ENCODE results near the gene CARHSP1. TPM values are rescaled to one million over a fixed set of nuclear protein-coding genes. Genes with fewer than 3 reads are reported as not detected.
A peak's percentile ranks its signal among the peaks of the same experiment; 100 is the strongest.

The CARHSP1 gene
- total and polyA plus RNA-seq, 2 experiments from 2014 or later: 129 to 150 TPM

GRCh38 chr16:8848939-8849391 is 19.8 kb downstream of the CARHSP1 start:
- TF ChIP-seq EZH2 (IDR thresholded peaks at IDR 0.05; ENCODE audit: insufficient read depth, poor library complexity, severe bottlenecking) (no peak), EZH2phosphoT487 (IDR thresholded peaks at IDR 0.05; ENCODE audit: insufficient read depth, low read depth) (no peak)
- peak overlapping the region; percentile 50 for H3K4me2 ChIP-seq (ENCODE audit: unreplicated experiment)
- H3K36me3 ChIP-seq (ENCODE audit: low read depth): peaks cover 11% of the 10 kb centered on the region; the same call in 1 of the 2 replicates
- 17 to 20% methylated on average over 8 of the region's 8 CpGs for WGBS, 2 experiments (ENCODE audit: low coverage in 1 of 2, low lambda C conversion rate in 2 of 2, missing lambda C conversion rate in 2 of 2)
- H3F3A ChIP-seq (ENCODE audit: insufficient read depth): peaks cover 78% of the 10 kb centered on the region
- no peaks in the 10 kb centered on the region; the same call in 1 of the 2 replicates for H4K20me1 ChIP-seq (ENCODE audit: insufficient read depth)
- no peaks in the 10 kb centered on the region for H3K27me3 ChIP-seq (replicated peaks; ENCODE audit: insufficient read depth)
- H3K9me2 ChIP-seq (ENCODE audit: insufficient read depth): no peaks in the 10 kb centered on the region
- DNase-seq: peak; percentile 94
- peaks cover 26% of the 10 kb centered on the region for H3K4me1 ChIP-seq (ENCODE audit: insufficient read depth)
- peak overlapping the region; percentile 84 for H3K27ac ChIP-seq
- H3K4me3 ChIP-seq: no peak overlapping the region
- H2AFZ ChIP-seq: no peak overlapping the region
- H3K9ac ChIP-seq: peak overlapping the region; percentile 59
- in situ Hi-C loops (cut with MboI): no loop called here
- H3K9me3 ChIP-seq (ENCODE audit: low read depth): no peaks in the 10 kb centered on the region
- H3K79me2 ChIP-seq (ENCODE audit: insufficient read depth): peaks cover 44% of the 10 kb centered on the region

GRCh38 chr16:8848231-8848938 is 20.4 kb downstream of the CARHSP1 start:
- Histone ChIP-seq H3F3A (ENCODE audit: insufficient read depth) (peaks cover 76% of the 10 kb centered on the region), H2AFZ (no peak overlapping the region), H3K4me2 (ENCODE audit: unreplicated experiment) (peak overlapping the region; percentile 19), H3K9me3 (ENCODE audit: low read depth) (no peaks in the 10 kb centered on the region), H4K20me1 (ENCODE audit: insufficient read depth) (no peaks in the 10 kb centered on the region; the same call in 1 of the 2 replicates), H3K27ac (peak overlapping the region; percentile 84), H3K27me3 (replicated peaks; ENCODE audit: insufficient read depth) (no peaks in the 10 kb centered on the region), H3K79me2 (ENCODE audit: insufficient read depth) (peaks cover 49% of the 10 kb centered on the region), H3K4me1 (ENCODE audit: insufficient read depth) (peaks cover 26% of the 10 kb centered on the region), H3K9ac (peak overlapping the region; percentile 59), H3K36me3 (ENCODE audit: low read depth) (peaks cover 10% of the 10 kb centered on the region; the same call in 1 of the 2 replicates), H3K4me3 (no peak overlapping the region), H3K9me2 (ENCODE audit: insufficient read depth) (no peaks in the 10 kb centered on the region)
- TF ChIP-seq EZH2 (IDR thresholded peaks at IDR 0.05; ENCODE audit: insufficient read depth, poor library complexity, severe bottlenecking) (no peak), EZH2phosphoT487 (IDR thresholded peaks at IDR 0.05; ENCODE audit: insufficient read depth, low read depth) (no peak)
- in situ Hi-C loops (cut with MboI): no loop called here
- DNase-seq: no peak
- WGBS, 2 experiments (ENCODE audit: low coverage in 1 of 2, low lambda C conversion rate in 2 of 2, missing lambda C conversion rate in 2 of 2): 92 to 93% methylated on average over 26 of the region's 26 CpGs

GRCh38 chr16:8847623-8848022 is 21.2 kb downstream of the CARHSP1 start:
- no peaks in the 10 kb centered on the region for H3K9me3 ChIP-seq (ENCODE audit: low read depth)
- H3K27me3 ChIP-seq (replicated peaks; ENCODE audit: insufficient read depth): no peaks in the 10 kb centered on the region
- 91 to 94% methylated on average over 15 of the region's 15 CpGs for WGBS, 2 experiments (ENCODE audit: low coverage in 1 of 2, low lambda C conversion rate in 2 of 2, missing lambda C conversion rate in 2 of 2)
- peaks cover 26% of the 10 kb centered on the region for H3K4me1 ChIP-seq (ENCODE audit: insufficient read depth)
- H3K4me3 ChIP-seq: no peak overlapping the region
- in situ Hi-C loops (cut with MboI): no loop called here
- H3K27ac ChIP-seq: 0 out of 2 replicates have a peak overlapping the region, but pooled peaks have one; percentile 84
- no peak overlapping the region for H2AFZ ChIP-seq
- no peaks in the 10 kb centered on the region for H3K9me2 ChIP-seq (ENCODE audit: insufficient read depth)
- no peak for DNase-seq
- H3K79me2 ChIP-seq (ENCODE audit: insufficient read depth): peaks cover 56% of the 10 kb centered on the region
- no peak for TF ChIP-seq EZH2phosphoT487 (IDR thresholded peaks at IDR 0.05; ENCODE audit: insufficient read depth, low read depth)
- TF ChIP-seq EZH2 (IDR thresholded peaks at IDR 0.05; ENCODE audit: insufficient read depth, poor library complexity, severe bottlenecking): no peak
- H4K20me1 ChIP-seq (ENCODE audit: insufficient read depth): no peaks in the 10 kb centered on the region; the same call in 1 of the 2 replicates
- peaks cover 6% of the 10 kb centered on the region; the same call in 1 of the 2 replicates for H3K36me3 ChIP-seq (ENCODE audit: low read depth)
- H3K4me2 ChIP-seq (ENCODE audit: unreplicated experiment): no peak overlapping the region
- H3K9ac ChIP-seq: no peak overlapping the region
- peaks cover 68% of the 10 kb centered on the region for H3F3A ChIP-seq (ENCODE audit: insufficient read depth)

GRCh38 chr16:8847145-8847544 is 21.7 kb downstream of the CARHSP1 start:
- no peak overlapping the region for H3K4me2 ChIP-seq (ENCODE audit: unreplicated experiment)
- WGBS, 2 experiments (ENCODE audit: low coverage in 1 of 2, low lambda C conversion rate in 2 of 2, missing lambda C conversion rate in 2 of 2): 74% methylated on average over 13 of the region's 13 CpGs
- no peaks in the 10 kb centered on the region for H3K9me3 ChIP-seq (ENCODE audit: low read depth)
- in situ Hi-C loops (cut with MboI): no loop called here
- peaks cover 60% of the 10 kb centered on the region for H3K79me2 ChIP-seq (ENCODE audit: insufficient read depth)
- no peak for DNase-seq
- H3F3A ChIP-seq (ENCODE audit: insufficient read depth): peaks cover 63% of the 10 kb centered on the region
- peaks cover 6% of the 10 kb centered on the region; the same call in 1 of the 2 replicates for H3K36me3 ChIP-seq (ENCODE audit: low read depth)
- no peak overlapping the region for H3K9ac ChIP-seq
- no peak overlapping the region for H3K27ac ChIP-seq
- no peak overlapping the region for H2AFZ ChIP-seq
- no peaks in the 10 kb centered on the region; the same call in 1 of the 2 replicates for H4K20me1 ChIP-seq (ENCODE audit: insufficient read depth)
- H3K9me2 ChIP-seq (ENCODE audit: insufficient read depth): no peaks in the 10 kb centered on the region
- no peak overlapping the region for H3K4me3 ChIP-seq
- H3K27me3 ChIP-seq (replicated peaks; ENCODE audit: insufficient read depth): no peaks in the 10 kb centered on the region
- no peak for TF ChIP-seq EZH2 (IDR thresholded peaks at IDR 0.05; ENCODE audit: insufficient read depth, poor library complexity, severe bottlenecking)
- no peak for TF ChIP-seq EZH2phosphoT487 (IDR thresholded peaks at IDR 0.05; ENCODE audit: insufficient read depth, low read depth)
- H3K4me1 ChIP-seq (ENCODE audit: insufficient read depth): peaks cover 26% of the 10 kb centered on the region
